HUES6 (cell line): ENCODE data around the gene ZDHHC6.
"Not testable (repeated sequence)": the region's sequence is repeated elsewhere in the genome, so short reads cannot be mapped to it uniquely, and the experiment has no call there.

Experiments
- H3K27ac ChIP-seq: 2 replicates; pipeline ENCODE4 v1.7.0; 2013; ENCODE audit warnings: low read depth, mild to moderate bottlenecking, low read length, inconsistent platforms
- H3K27me3 ChIP-seq: 2 replicates; pipeline ENCODE4 v1.6.1; 2013; ENCODE audit warnings: low read length; ENCODE audit not compliant: control insufficient read depth, insufficient read depth
- H3K36me3 ChIP-seq: 2 replicates; pipeline ENCODE4 v1.6.1; 2013; ENCODE audit warnings: low read length; ENCODE audit not compliant: control insufficient read depth, insufficient read depth
- H3K4me1 ChIP-seq: 2 replicates; pipeline ENCODE4 v1.6.1; 2013; ENCODE audit warnings: low read length; ENCODE audit not compliant: control insufficient read depth, insufficient read depth
- H3K4me3 ChIP-seq: 2 replicates; pipeline ENCODE4 v1.5.1; 2013; ENCODE audit warnings: low read depth, low read length
- H3K9ac ChIP-seq: one replicate; pipeline ENCODE4 v1.6.1; 2013; ENCODE audit warnings: mild to moderate bottlenecking, low read length
- H3K9me3 ChIP-seq: 2 replicates; pipeline ENCODE4 v1.6.1; 2013; ENCODE audit warnings: low read depth, low read length; ENCODE audit not compliant: control insufficient read depth, insufficient read depth

ZDHHC6 gene

DNA sequence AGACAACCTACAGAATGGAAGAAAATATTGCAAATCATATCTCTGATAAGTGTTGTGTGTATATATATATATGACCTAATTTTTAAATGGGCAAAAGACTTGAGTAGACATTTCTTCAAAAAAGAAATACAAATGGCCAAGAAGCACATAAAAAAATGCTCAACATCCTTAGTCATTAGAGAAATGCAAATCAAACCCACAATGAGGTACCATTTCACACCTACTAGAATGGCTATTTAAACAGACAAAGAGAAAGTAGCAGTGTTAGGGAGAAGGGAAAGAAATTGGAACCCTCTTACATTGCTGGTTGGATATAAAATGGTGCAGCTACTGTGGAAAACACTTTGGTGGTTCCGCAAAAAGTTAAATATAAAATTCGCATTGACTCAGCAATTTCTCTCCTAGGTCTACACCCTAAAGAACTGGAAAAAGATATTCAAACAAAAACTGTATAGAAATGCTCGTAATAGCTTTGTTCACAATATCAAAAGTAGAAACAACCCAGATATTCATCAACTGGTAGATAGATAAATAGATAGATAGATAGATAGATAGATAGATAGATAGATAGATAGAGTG, 56.5 kb downstream of the ZDHHC6 start:
- no peak overlapping the region for H3K9ac ChIP-seq
- no peaks in the 10 kb centered on the region for H3K27me3 ChIP-seq
- no peaks in the 10 kb centered on the region for H3K9me3 ChIP-seq
- H3K27ac ChIP-seq: no peak overlapping the region
- peaks cover 9% of the 10 kb centered on the region; the same call in 1 of the 2 replicates for H3K4me1 ChIP-seq
- no peak overlapping the region for H3K4me3 ChIP-seq
- no peaks in the 10 kb centered on the region for H3K36me3 ChIP-seq

GRCh38 chr10:112389271-112389822, 57.4 kb downstream of the ZDHHC6 start:
- Histone ChIP-seq H3K36me3 (no peaks in the 10 kb centered on the region), H3K27me3 (no peaks in the 10 kb centered on the region), H3K9ac (no peak overlapping the region), H3K9me3 (no peaks in the 10 kb centered on the region), H3K4me1 (peaks cover 9% of the 10 kb centered on the region; the same call in 1 of the 2 replicates), H3K4me3 (no peak overlapping the region), H3K27ac (peak overlapping the region; percentile 3; the same call in 1 of the 2 replicates)

GRCh38 chr10:112388548-112388947, 58.2 kb downstream of the ZDHHC6 start:
- H3K4me1 ChIP-seq: peaks cover 9% of the 10 kb centered on the region; the same call in 1 of the 2 replicates
- no peaks in the 10 kb centered on the region for H3K36me3 ChIP-seq
- H3K9ac ChIP-seq: no peak overlapping the region
- H3K9me3 ChIP-seq: no peaks in the 10 kb centered on the region
- no peak overlapping the region for H3K27ac ChIP-seq
- H3K4me3 ChIP-seq: no peak overlapping the region
- H3K27me3 ChIP-seq: no peaks in the 10 kb centered on the region

DNA sequence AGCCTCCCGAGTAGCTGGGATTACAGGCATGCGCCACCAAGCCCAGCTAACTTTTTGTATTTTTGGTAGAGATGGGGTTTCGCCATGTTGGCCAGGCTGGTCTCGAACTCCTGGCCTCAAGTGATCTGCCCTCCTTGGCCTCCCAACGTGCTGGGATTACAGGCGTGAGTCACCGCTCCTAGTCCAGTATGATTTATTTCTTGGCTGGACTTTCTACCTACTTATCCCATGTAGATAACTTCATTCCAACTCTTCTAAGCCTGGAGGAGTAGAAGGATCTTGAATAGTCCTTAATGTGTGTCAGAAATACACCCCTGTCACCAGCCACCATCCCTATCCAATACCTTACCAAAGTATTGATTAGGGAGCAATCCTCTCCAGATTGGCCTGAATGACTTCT, 58.7 kb downstream of the ZDHHC6 start:
- not testable (repeated sequence) for H3K4me3 ChIP-seq, H3K27me3 ChIP-seq, H3K36me3 ChIP-seq, H3K9ac ChIP-seq, H3K4me1 ChIP-seq, H3K27ac ChIP-seq, H3K9me3 ChIP-seq

DNA sequence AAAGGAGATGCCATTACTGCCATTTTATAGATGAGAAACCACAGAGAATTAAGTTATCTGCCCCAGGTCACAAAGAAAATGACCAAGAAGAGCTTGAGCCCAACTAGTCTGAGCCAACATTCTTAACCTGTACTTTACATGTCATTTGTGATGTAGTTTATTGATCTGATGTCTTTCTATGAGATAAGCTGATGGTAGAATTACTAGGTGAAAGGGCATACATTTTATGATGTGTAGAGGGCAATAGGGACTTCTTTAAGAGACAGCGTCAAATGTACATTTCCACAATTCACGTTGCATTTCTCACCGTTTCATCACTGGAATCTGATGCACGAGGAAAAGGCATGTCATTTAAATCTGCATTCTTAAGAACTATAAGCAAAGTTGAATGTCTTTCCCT, 61.5 kb downstream of the ZDHHC6 start:
- no peak overlapping the region for H3K9ac ChIP-seq
- H3K9me3 ChIP-seq: no peaks in the 10 kb centered on the region
- H3K27me3 ChIP-seq: no peaks in the 10 kb centered on the region
- no peaks in the 10 kb centered on the region for H3K36me3 ChIP-seq
- H3K4me1 ChIP-seq: peaks cover 7% of the 10 kb centered on the region; the same call in 1 of the 2 replicates
- no peak overlapping the region for H3K4me3 ChIP-seq
- no peak overlapping the region for H3K27ac ChIP-seq

GRCh38 chr10:112384141-112384540, 62.6 kb downstream of the ZDHHC6 start:
- H3K9me3 ChIP-seq: no peaks in the 10 kb centered on the region
- H3K27ac ChIP-seq: no peak overlapping the region
- H3K27me3 ChIP-seq: no peaks in the 10 kb centered on the region
- H3K4me1 ChIP-seq: peaks cover 2% of the 10 kb centered on the region; the same call in 1 of the 2 replicates
- H3K4me3 ChIP-seq: no peak overlapping the region
- H3K36me3 ChIP-seq: no peaks in the 10 kb centered on the region
- no peak overlapping the region for H3K9ac ChIP-seq

DNA sequence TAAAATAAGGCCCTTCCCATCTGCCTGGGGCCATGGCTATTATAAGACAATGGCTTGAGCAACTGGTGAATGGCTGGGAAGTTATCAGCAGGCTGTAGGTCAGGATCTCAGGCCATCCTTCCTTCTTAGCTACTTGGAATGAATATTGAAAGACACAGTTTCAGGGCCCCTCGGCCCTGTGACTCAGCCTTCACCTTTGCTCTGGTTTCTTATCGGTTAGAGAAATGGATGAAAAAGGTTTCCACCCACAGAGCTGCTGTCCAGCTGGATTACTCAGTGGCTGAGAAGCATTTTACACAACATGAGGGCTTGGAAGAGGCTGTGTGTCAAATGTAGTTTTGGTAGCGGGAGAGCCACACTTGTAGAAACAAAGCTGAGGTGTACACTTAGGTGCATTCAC, 63.4 kb downstream of the ZDHHC6 start:
- H3K27ac ChIP-seq: no peak overlapping the region
- H3K4me1 ChIP-seq: no peaks in the 10 kb centered on the region
- H3K36me3 ChIP-seq: no peaks in the 10 kb centered on the region
- no peak overlapping the region for H3K4me3 ChIP-seq
- H3K27me3 ChIP-seq: no peaks in the 10 kb centered on the region
- no peaks in the 10 kb centered on the region for H3K9me3 ChIP-seq
- no peak overlapping the region for H3K9ac ChIP-seq

DNA sequence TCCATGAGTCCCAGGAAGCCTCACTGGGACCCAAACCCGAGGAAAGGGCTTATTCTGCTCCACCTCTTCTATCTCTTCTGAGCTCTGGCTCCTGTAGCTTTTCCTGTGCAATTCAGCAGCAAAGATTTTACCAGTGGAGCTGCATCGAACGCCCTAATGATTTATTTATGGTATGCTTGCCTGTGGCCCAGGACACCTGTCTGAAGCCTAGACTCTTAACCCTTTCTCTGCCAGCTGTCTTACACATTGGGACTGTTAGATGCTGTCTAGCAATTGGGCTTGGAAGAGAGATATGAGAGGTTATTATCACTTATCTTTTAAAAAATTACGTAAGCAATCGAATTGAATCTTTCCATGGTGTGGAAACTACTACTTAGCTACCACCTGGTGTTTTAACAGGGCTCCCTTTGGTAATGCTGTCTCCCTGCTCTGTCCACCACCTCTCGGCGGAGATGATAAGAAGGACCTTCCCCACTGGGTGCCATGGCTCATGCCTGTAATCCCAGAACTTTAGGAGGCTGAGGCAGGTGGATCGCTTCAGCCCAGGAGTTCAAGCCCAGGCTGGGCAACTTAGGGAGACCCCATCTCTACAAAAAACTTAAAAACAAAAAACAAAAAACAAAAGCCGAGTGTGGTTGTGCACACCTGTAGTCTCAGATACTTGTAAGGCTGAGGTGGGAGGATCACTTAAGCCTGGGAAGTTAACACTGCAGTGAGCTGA, 64.0 kb downstream of the ZDHHC6 start:
- H3K27me3 ChIP-seq: no peaks in the 10 kb centered on the region
- no peak overlapping the region for H3K27ac ChIP-seq
- H3K9me3 ChIP-seq: no peaks in the 10 kb centered on the region
- H3K9ac ChIP-seq: no peak overlapping the region
- H3K36me3 ChIP-seq: no peaks in the 10 kb centered on the region
- H3K4me1 ChIP-seq: no peaks in the 10 kb centered on the region
- no peak overlapping the region for H3K4me3 ChIP-seq
